ENCODE data around the gene FANK1.

The FANK1 gene

GRCh38 chr10:126012485-126012884 is 116.1 kb downstream of the FANK1 start:
- H3K4me2 ChIP-seq (ENCODE audit: low read depth, low read length) = no peak overlapping the region
- DNase-seq = no peak
- H3K4me3 ChIP-seq (ENCODE audit: low read length) = no peak overlapping the region
- H3K27me3 ChIP-seq (replicated peaks; ENCODE audit: insufficient read depth, low read length) = no peaks in the 10 kb centered on the region
- no peaks in the 10 kb centered on the region for H3K9me3 ChIP-seq (replicated peaks; ENCODE audit: insufficient read depth, low read length)
- no peak for TF ChIP-seq EZH2phosphoT487 (IDR thresholded peaks at IDR 0.05; ENCODE audit: low read length)
- no peak for TF ChIP-seq CTCF (IDR thresholded peaks at IDR 0.05; ENCODE audit: low read length)
- TF ChIP-seq EZH2 (optimal IDR thresholded peaks at IDR 0.05; ENCODE audit: low read depth, low read length) = no peak
- no peaks in the 10 kb centered on the region for H4K20me1 ChIP-seq (ENCODE audit: insufficient read depth, low read length)
- H3K9me2 ChIP-seq (replicated peaks; ENCODE audit: insufficient read depth, low read length) = no peaks in the 10 kb centered on the region
- no peaks in the 10 kb centered on the region for H3K4me1 ChIP-seq (ENCODE audit: low read length)
- no peak overlapping the region for H3K9ac ChIP-seq (ENCODE audit: low read length)
- no peak overlapping the region for H3K27ac ChIP-seq (ENCODE audit: low read length)
- no peaks in the 10 kb centered on the region for H3K79me2 ChIP-seq (ENCODE audit: low read length)
- no peak overlapping the region for H2AFZ ChIP-seq (ENCODE audit: low read length)
- no peaks in the 10 kb centered on the region for H3K36me3 ChIP-seq (replicated peaks; ENCODE audit: insufficient read depth, low read length)
- H3F3A ChIP-seq (ENCODE audit: insufficient read depth, low read length) = no peaks in the 10 kb centered on the region

- Histone ChIP-seq H3K9me2 (replicated peaks; ENCODE audit: insufficient read depth, low read length) (no peaks in the 10 kb centered on the region), H3K9ac (ENCODE audit: low read length) (no peak overlapping the region), H4K20me1 (ENCODE audit: insufficient read depth, low read length) (no peaks in the 10 kb centered on the region), H2AFZ (ENCODE audit: low read length) (no peak overlapping the region), H3K27me3 (replicated peaks; ENCODE audit: insufficient read depth, low read length) (no peaks in the 10 kb centered on the region), H3K36me3 (replicated peaks; ENCODE audit: insufficient read depth, low read length) (no peaks in the 10 kb centered on the region), H3K27ac (ENCODE audit: low read length) (no peak overlapping the region), H3K4me1 (ENCODE audit: low read length) (no peaks in the 10 kb centered on the region), H3K4me3 (ENCODE audit: low read length) (no peak overlapping the region), H3F3A (ENCODE audit: insufficient read depth, low read length) (no peaks in the 10 kb centered on the region), H3K9me3 (replicated peaks; ENCODE audit: insufficient read depth, low read length) (no peaks in the 10 kb centered on the region), H3K4me2 (ENCODE audit: low read depth, low read length) (no peak overlapping the region), H3K79me2 (ENCODE audit: low read length) (no peaks in the 10 kb centered on the region)
- DNase-seq = no peak
- no peak for TF ChIP-seq EZH2 (optimal IDR thresholded peaks at IDR 0.05; ENCODE audit: low read depth, low read length)
- TF ChIP-seq CTCF (IDR thresholded peaks at IDR 0.05; ENCODE audit: low read length) = no peak
- TF ChIP-seq EZH2phosphoT487 (IDR thresholded peaks at IDR 0.05; ENCODE audit: low read length) = no peak
These were observed 117.3 kb downstream of the FANK1 start for GRCh38 chr10:126013489-126014281.

GRCh38 chr10:126014309-126014708 is 117.9 kb downstream of the FANK1 start:
- Histone ChIP-seq H3K9me3 (replicated peaks; ENCODE audit: insufficient read depth, low read length) (no peaks in the 10 kb centered on the region), H2AFZ (ENCODE audit: low read length) (no peak overlapping the region), H4K20me1 (ENCODE audit: insufficient read depth, low read length) (no peaks in the 10 kb centered on the region), H3K36me3 (replicated peaks; ENCODE audit: insufficient read depth, low read length) (no peaks in the 10 kb centered on the region), H3K4me3 (ENCODE audit: low read length) (no peak overlapping the region), H3K27me3 (replicated peaks; ENCODE audit: insufficient read depth, low read length) (no peaks in the 10 kb centered on the region), H3K9me2 (replicated peaks; ENCODE audit: insufficient read depth, low read length) (no peaks in the 10 kb centered on the region), H3K9ac (ENCODE audit: low read length) (no peak overlapping the region), H3F3A (ENCODE audit: insufficient read depth, low read length) (no peaks in the 10 kb centered on the region), H3K4me1 (ENCODE audit: low read length) (no peaks in the 10 kb centered on the region), H3K27ac (ENCODE audit: low read length) (no peak overlapping the region), H3K4me2 (ENCODE audit: low read depth, low read length) (no peak overlapping the region), H3K79me2 (ENCODE audit: low read length) (no peaks in the 10 kb centered on the region)
- no peak for DNase-seq
- TF ChIP-seq EZH2 (optimal IDR thresholded peaks at IDR 0.05; ENCODE audit: low read depth, low read length) (no peak), CTCF (IDR thresholded peaks at IDR 0.05; ENCODE audit: low read length) (no peak)

All from MM.1S (cell line).